ENCODE measurements around the gene TARBP2. TPM values are rescaled to one million over a fixed set of nuclear protein-coding genes. Genes with fewer than 3 reads are reported as not detected.
"Not testable (repeated sequence)": the region's sequence is repeated elsewhere in the genome, so short reads cannot be mapped to it uniquely, and the experiment has no call there.

Gene TARBP2
- total RNA-seq, 1 experiment from 2014 or later, result 26.4 TPM

DNA sequence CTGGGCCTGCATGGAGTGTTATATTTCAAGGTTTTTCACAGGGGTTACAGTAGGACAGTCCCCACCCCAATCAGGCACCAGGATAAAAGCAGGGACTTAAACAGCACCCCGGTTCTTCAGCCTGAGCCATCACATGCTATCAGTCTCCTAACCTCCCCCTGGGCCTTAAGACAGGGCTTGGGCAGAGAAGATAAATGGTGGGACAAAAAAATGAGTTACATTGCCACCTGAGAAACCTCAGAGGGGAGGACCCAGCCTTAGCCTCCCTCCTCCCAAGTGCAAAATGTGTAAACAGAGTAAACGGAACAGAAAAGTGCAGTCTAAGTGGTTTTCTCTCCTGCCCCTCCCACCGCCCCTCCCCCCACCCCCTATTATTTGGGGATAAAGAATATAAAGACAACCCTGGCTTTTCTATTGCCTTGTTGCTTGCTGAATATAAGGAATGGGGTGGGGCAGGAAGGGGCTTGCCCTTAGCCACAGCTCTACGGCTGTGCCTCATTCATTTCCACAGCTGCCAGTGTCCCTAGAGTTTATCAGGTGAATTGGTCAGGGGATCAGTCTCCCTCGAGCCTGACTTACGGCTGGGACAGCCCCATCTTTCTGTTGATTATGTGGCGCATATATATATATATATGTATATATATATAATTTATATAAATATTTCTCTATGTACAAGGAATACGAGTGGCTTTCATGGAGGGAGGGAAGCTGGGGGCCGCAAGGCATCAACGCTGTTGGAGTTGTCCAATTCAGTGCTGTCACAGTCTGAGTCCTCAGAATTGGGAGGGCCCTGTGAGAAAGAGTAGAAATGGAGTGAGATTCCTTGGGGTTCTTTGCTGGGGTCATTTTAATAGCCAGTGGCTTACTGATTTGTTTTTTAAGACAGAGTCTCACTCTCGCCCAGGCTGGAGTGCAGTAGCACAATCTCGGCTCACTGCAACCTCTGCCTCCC is 20.3 kb upstream of the TARBP2 start:
- intact Hi-C loops (cut with micrococcal nuclease), result no loop called here
- no peak overlapping the region for H3K4me3 Mint-ChIP-seq (ENCODE audit: unreplicated experiment)
- H3K36me3 Mint-ChIP-seq (ENCODE audit: insufficient read depth, unreplicated experiment), result peaks cover 95% of the 10 kb centered on the region
- no peak overlapping the region for H3K27ac Mint-ChIP-seq (ENCODE audit: low read depth, unreplicated experiment)
- BruUV-seq (replicated peaks), result no TSS peak
- ChIA-PET CTCF (interaction anchor here (0.9 kb wide), 1 partner anchor 28 kb away, joined by 3 read pairs; no protein-coding TSS in a partner anchor), POLR2A (interaction anchor here (0.5 to 7.1 kb wide), 8 partner anchors 10 to 180 kb away, joined by 3 to 53 read pairs (median 5); partner anchors contain the start of genes MAP3K12 and TARBP2)
- no peaks in the 10 kb centered on the region for H3K9me3 Mint-ChIP-seq (ENCODE audit: unreplicated experiment)
- H3K4me1 Mint-ChIP-seq (ENCODE audit: insufficient read depth, unreplicated experiment), result peaks cover 9% of the 10 kb centered on the region
- TF ChIP-seq CTCF (IDR thresholded peaks at IDR 0.05; ENCODE audit: unreplicated experiment), result no peak
- no peak for DNase-seq (ENCODE audit: unreplicated experiment)
- no peaks in the 10 kb centered on the region for H3K27me3 Mint-ChIP-seq (ENCODE audit: insufficient read depth, unreplicated experiment)

GRCh38 chr12:53481458-53481857 is 19.6 kb upstream of the TARBP2 start:
- H3K4me1 Mint-ChIP-seq (ENCODE audit: insufficient read depth, unreplicated experiment); H3K4me3 Mint-ChIP-seq (ENCODE audit: unreplicated experiment); intact Hi-C loops (cut with micrococcal nuclease); H3K27me3 Mint-ChIP-seq (ENCODE audit: insufficient read depth, unreplicated experiment); H3K9me3 Mint-ChIP-seq (ENCODE audit: unreplicated experiment); DNase-seq (ENCODE audit: unreplicated experiment); BruUV-seq (replicated peaks); H3K27ac Mint-ChIP-seq (ENCODE audit: low read depth, unreplicated experiment): not testable (repeated sequence)
- POLR2A ChIA-PET, result interaction anchor here (0.5 to 7.1 kb wide), 8 partner anchors 10 to 181 kb away, joined by 3 to 53 read pairs (median 5); partner anchors contain the start of genes MAP3K12 and TARBP2
- CTCF ChIA-PET, result interaction anchor here (0.6 to 0.9 kb wide), 3 partner anchors 28 to 416 kb away, joined by 3 read pairs; no protein-coding TSS in a partner anchor
- peaks cover 93% of the 10 kb centered on the region for H3K36me3 Mint-ChIP-seq (ENCODE audit: insufficient read depth, unreplicated experiment)

- POLR2A ChIA-PET, result interaction anchor here (0.6 to 7.1 kb wide), 12 partner anchors 10 to 300 kb away, joined by 3 to 53 read pairs (median 5); partner anchors contain the start of genes AAAS, MAP3K12 and TARBP2
- intact Hi-C loops (cut with micrococcal nuclease), result no loop called here
- H3K36me3 Mint-ChIP-seq (ENCODE audit: insufficient read depth, unreplicated experiment), result peaks cover 93% of the 10 kb centered on the region
- TF ChIP-seq CTCF (IDR thresholded peaks at IDR 0.05; ENCODE audit: unreplicated experiment), result no peak
- H3K27ac Mint-ChIP-seq (ENCODE audit: low read depth, unreplicated experiment), result no peak overlapping the region
- CTCF ChIA-PET, result interaction anchor here (0.6 to 2.2 kb wide), 4 partner anchors 11 to 416 kb away, joined by 3 to 14 read pairs (median 3); partner anchors contain the start of gene NPFF
- DNase-seq (ENCODE audit: unreplicated experiment), result no peak
- no peak overlapping the region for H3K4me3 Mint-ChIP-seq (ENCODE audit: unreplicated experiment)
- H3K9me3 Mint-ChIP-seq (ENCODE audit: unreplicated experiment), result no peaks in the 10 kb centered on the region
- H3K27me3 Mint-ChIP-seq (ENCODE audit: insufficient read depth, unreplicated experiment), result no peaks in the 10 kb centered on the region
- no TSS peak for BruUV-seq (replicated peaks)
- peaks cover 6% of the 10 kb centered on the region for H3K4me1 Mint-ChIP-seq (ENCODE audit: insufficient read depth, unreplicated experiment)
Observed at GRCh38 chr12:53481939-53482586, 19.0 kb upstream of the TARBP2 start.

- no peak overlapping the region for H3K27ac Mint-ChIP-seq (ENCODE audit: low read depth, unreplicated experiment)
- H3K4me1 Mint-ChIP-seq (ENCODE audit: insufficient read depth, unreplicated experiment), result peaks cover 4% of the 10 kb centered on the region
- no peak for TF ChIP-seq CTCF (IDR thresholded peaks at IDR 0.05; ENCODE audit: unreplicated experiment)
- DNase-seq (ENCODE audit: unreplicated experiment), result no peak
- peaks cover 86% of the 10 kb centered on the region for H3K36me3 Mint-ChIP-seq (ENCODE audit: insufficient read depth, unreplicated experiment)
- no TSS peak for BruUV-seq (replicated peaks)
- no peaks in the 10 kb centered on the region for H3K27me3 Mint-ChIP-seq (ENCODE audit: insufficient read depth, unreplicated experiment)
- ChIA-PET CTCF (interaction anchor here (0.7 to 2.2 kb wide), 2 partner anchors 11 to 25 kb away, joined by 3 to 14 read pairs; partner anchors contain the start of gene NPFF), POLR2A (interaction anchor here (0.6 to 7.1 kb wide), 13 partner anchors 9 to 299 kb away, joined by 3 to 53 read pairs (median 5); partner anchors contain the start of genes AAAS, MAP3K12 and TARBP2)
- H3K4me3 Mint-ChIP-seq (ENCODE audit: unreplicated experiment), result no peak overlapping the region
- intact Hi-C loops (cut with micrococcal nuclease), result no loop called here
- no peaks in the 10 kb centered on the region for H3K9me3 Mint-ChIP-seq (ENCODE audit: unreplicated experiment)
Observed at GRCh38 chr12:53482626-53483168, 18.4 kb upstream of the TARBP2 start.

All from MCF 10A (cell line).